Prostate gland (tissue), 2 donors: ENCODE measurements around the gene PPAN.

Experiments
- CTCF ChIP-seq, 4 experiments: fragments of 200-600 bp in 2 of 4; fragments of 450-650 bp in 2 of 4; sonication (generic) in 2 of 4; IDR thresholded peaks; 1 replicate in 3 of 4; 2 replicates in 1 of 4; pipeline ENCODE4 v1.5.1; 2016 to 2019; ENCODE audit warnings: antibody characterized with exemption in 4 of 4, mild to moderate bottlenecking in 2 of 4, moderate library complexity in 2 of 4
- POLR2A ChIP-seq: fragments of 450-650 bp; IDR thresholded peaks from one replicate; pipeline ENCODE4 v1.6.1; 2016; ENCODE audit warnings: antibody characterized with exemption, mild to moderate bottlenecking
- POLR2AphosphoS5 ChIP-seq: sonication (generic); formaldehyde crosslinking; IDR thresholded peaks from one replicate; pipeline ENCODE4 v1.6.1; 2017; ENCODE audit warnings: antibody characterized with exemption

GRCh38 chr19:10093295-10094186, 12.6 kb upstream of the PPAN start:
- TF ChIP-seq CTCF (IDR thresholded peaks at IDR 0.05) (no peak), POLR2A (no peak), POLR2AphosphoS5 (no peak)
